Measurements from ENCODE around the gene CELSR3. TPM values are rescaled to one million over a fixed set of nuclear protein-coding genes. Genes with fewer than 3 reads are reported as not detected.

The CELSR3 gene
- total and polyA plus RNA-seq, 7 donors, result under 0.01 to 2.5 (median 0.36) TPM

- Histone ChIP-seq H3K9me3 (no peaks in the 10 kb centered on the region), H3K4me1 (peaks cover 0 to 21% (median 19%) of the 10 kb centered on the region in 4 donors), H3K36me3 (no peaks in the 10 kb centered on the region), H3K4me3 (no peak overlapping the region), H3K27me3 (peaks cover 0 to 15% (median 5%) of the 10 kb centered on the region in 3 donors), H3K27ac (no peak overlapping the region)
- TF ChIP-seq CTCF (IDR thresholded peaks at IDR 0.05), result no peak
- no peak for TF ChIP-seq POLR2AphosphoS5 (IDR thresholded peaks at IDR 0.05)
- TF ChIP-seq POLR2A (IDR thresholded peaks at IDR 0.05), result no peak
- TF ChIP-seq EP300 (IDR thresholded peaks at IDR 0.05), result no peak
- WGBS, 2 donors, result 89 to 93% methylated on average over 14 of the region's 14 CpGs
- intact Hi-C loops (cut with DNase I), result no loop called here
- no peak for DNase-seq
These were observed 71.2 kb downstream of the CELSR3 start for GRCh38 chr3:48591436-48591835.

- DNase-seq, result no peak
- no peaks in the 10 kb centered on the region for H3K36me3 ChIP-seq
- peaks cover 0 to 3% (median 0%) of the 10 kb centered on the region in 3 donors for H3K27me3 ChIP-seq
- intact Hi-C loops (cut with DNase I), result no loop called here
- no peak overlapping the region for H3K4me3 ChIP-seq
- H3K9me3 ChIP-seq, result no peaks in the 10 kb centered on the region
- WGBS, 2 donors, result 70 to 72% methylated on average over 15 of the region's 15 CpGs
- TF ChIP-seq CTCF (IDR thresholded peaks at IDR 0.05) (no peak), EP300 (IDR thresholded peaks at IDR 0.05) (no peak), POLR2AphosphoS5 (IDR thresholded peaks at IDR 0.05) (no peak), POLR2A (IDR thresholded peaks at IDR 0.05) (no peak)
- H3K4me1 ChIP-seq, result no peaks in the 10 kb centered on the region
- no peak overlapping the region for H3K27ac ChIP-seq
These were observed 74.5 kb downstream of the CELSR3 start for GRCh38 chr3:48588230-48588629.

- intact Hi-C loops (cut with DNase I), result no loop called here
- H3K9me3 ChIP-seq, result no peaks in the 10 kb centered on the region
These were observed 75.0 kb downstream of the CELSR3 start for GRCh38 chr3:48587686-48588085.

More at GRCh38 chr3:48587686-48588085, 75.0 kb downstream of the CELSR3 start:
- TF ChIP-seq POLR2A (IDR thresholded peaks at IDR 0.05) (no peak), CTCF (IDR thresholded peaks at IDR 0.05) (no peak), EP300 (IDR thresholded peaks at IDR 0.05) (no peak), POLR2AphosphoS5 (IDR thresholded peaks at IDR 0.05) (no peak)
- peaks cover 0 to 1% (median 0%) of the 10 kb centered on the region in 3 donors for H3K27me3 ChIP-seq
- WGBS, 2 donors, result 70 to 81% methylated on average over 11 of the region's 11 CpGs
- H3K36me3 ChIP-seq, result no peaks in the 10 kb centered on the region
- H3K4me1 ChIP-seq, result no peaks in the 10 kb centered on the region
- H3K4me3 ChIP-seq, result no peak overlapping the region
- DNase-seq, result no peak
- no peak overlapping the region for H3K27ac ChIP-seq

Small RNA genes lying within 50 kb of the gene (small RNA-seq; reads per million reads assigned to genes)
- 0 reads per million in 3 donors for gene AC141002.1

Other genes with a start within 250 kb of the CELSR3 start
- 100 to 1,000 TPM in 1 of 4 donors, 10 to 100 TPM in 3; 59.9 to 162 (median 79.7) TPM for gene PLXNB1, start 232.8 kb downstream of the CELSR3 start, total RNA-seq
- 10 to 100 TPM; 10.2 to 88.0 (median 10.4) TPM for gene PLXNB1, start 232.8 kb downstream of the CELSR3 start, polyA plus RNA-seq
- 10 to 100 TPM in 3 of 4 donors, 1 to 10 TPM in 1; 9.4 to 22.5 (median 13.1) TPM for gene CCDC51, start 222.8 kb downstream of the CELSR3 start, total RNA-seq
- gene CCDC51, start 222.8 kb downstream of the CELSR3 start, polyA plus RNA-seq, result 10 to 100 TPM; 12.7 to 21.6 (median 18.6) TPM
- 100 to 1,000 TPM; 146 to 352 (median 244) TPM for gene TMA7, start 222.6 kb downstream of the CELSR3 start, total RNA-seq
- gene TMA7, start 222.6 kb downstream of the CELSR3 start, polyA plus RNA-seq, result 100 to 1,000 TPM; 419 to 762 (median 624) TPM
- 1 to 10 TPM; 3.4 to 9.4 (median 5.2) TPM for gene ATRIP, start 216.1 kb downstream of the CELSR3 start, total RNA-seq
- gene ATRIP, start 216.1 kb downstream of the CELSR3 start, polyA plus RNA-seq, result 1 to 10 TPM; 1.8 to 6.2 (median 2.4) TPM
- gene SHISA5, start 158.7 kb downstream of the CELSR3 start, total RNA-seq, result 10 to 100 TPM; 62.0 to 88.9 (median 74.7) TPM
- gene SHISA5, start 158.7 kb downstream of the CELSR3 start, polyA plus RNA-seq, result 100 to 1,000 TPM in 1 of 3 donors, 10 to 100 TPM in 2; 57.7 to 142 (median 60.1) TPM
- gene PFKFB4, start 106.1 kb downstream of the CELSR3 start, total RNA-seq, result 1 to 10 TPM; 1.5 to 6.7 (median 2.7) TPM
- gene PFKFB4, start 106.1 kb downstream of the CELSR3 start, polyA plus RNA-seq, result 1 to 10 TPM; 4.2 to 8.0 (median 4.8) TPM
- not detected for gene UCN2, start 99.1 kb downstream of the CELSR3 start, total RNA-seq
- under 1 TPM in 1 of 3 donors, not detected in 2; 0.10 TPM for gene UCN2, start 99.1 kb downstream of the CELSR3 start, polyA plus RNA-seq
- gene COL7A1, start 67.6 kb downstream of the CELSR3 start, total RNA-seq, result 1 to 10 TPM; 1.5 to 9.4 (median 2.6) TPM
- 10 to 100 TPM in 1 of 3 donors, 1 to 10 TPM in 2; 1.4 to 15.4 (median 3.0) TPM for gene COL7A1, start 67.6 kb downstream of the CELSR3 start, polyA plus RNA-seq
- 100 to 1,000 TPM; 199 to 241 (median 223) TPM for gene UQCRC1, start 53.2 kb downstream of the CELSR3 start, total RNA-seq
- 100 to 1,000 TPM; 451 to 828 (median 586) TPM for gene UQCRC1, start 53.2 kb downstream of the CELSR3 start, polyA plus RNA-seq
- not detected for gene TMEM89, start 41.1 kb downstream of the CELSR3 start, total RNA-seq
- 1 to 10 TPM in 1 of 3 donors, not detected in 2; 1.2 TPM for gene TMEM89, start 41.1 kb downstream of the CELSR3 start, polyA plus RNA-seq
- 10 to 100 TPM in 3 of 4 donors, 1 to 10 TPM in 1; 6.4 to 33.0 (median 17.0) TPM for gene SLC26A6, start 27.4 kb downstream of the CELSR3 start, total RNA-seq
- gene SLC26A6, start 27.4 kb downstream of the CELSR3 start, polyA plus RNA-seq, result 10 to 100 TPM in 1 of 3 donors, 1 to 10 TPM in 2; 9.0 to 70.8 (median 9.7) TPM
- gene NCKIPSD, start 23.0 kb upstream of the CELSR3 start, total RNA-seq, result 10 to 100 TPM in 3 of 4 donors, 1 to 10 TPM in 1; 7.7 to 29.3 (median 22.8) TPM
- gene NCKIPSD, start 23.0 kb upstream of the CELSR3 start, polyA plus RNA-seq, result 10 to 100 TPM; 10.2 to 17.7 (median 14.3) TPM
- 100 to 1,000 TPM in 1 of 4 donors, 10 to 100 TPM in 3; 39.0 to 109 (median 58.7) TPM for gene IP6K2, start 54.3 kb upstream of the CELSR3 start, total RNA-seq
- 100 to 1,000 TPM in 1 of 3 donors, 10 to 100 TPM in 2; 77.9 to 142 (median 97.2) TPM for gene IP6K2, start 54.3 kb upstream of the CELSR3 start, polyA plus RNA-seq
- gene PRKAR2A, start 185.0 kb upstream of the CELSR3 start, total RNA-seq, result 10 to 100 TPM; 23.9 to 64.5 (median 26.7) TPM
- 10 to 100 TPM in 2 of 3 donors, 1 to 10 TPM in 1; 9.6 to 19.1 (median 15.3) TPM for gene PRKAR2A, start 185.0 kb upstream of the CELSR3 start, polyA plus RNA-seq
- gene SLC25A20, start 236.0 kb upstream of the CELSR3 start, total RNA-seq, result 10 to 100 TPM; 18.2 to 29.1 (median 20.8) TPM
- 10 to 100 TPM; 30.6 to 65.2 (median 39.7) TPM for gene SLC25A20, start 236.0 kb upstream of the CELSR3 start, polyA plus RNA-seq

Data from sigmoid colon (tissue), 7 donors.